HEK293 (cell line): ENCODE results near the gene KAT5.

ENCODE experiments used
- CTCF ChIA-PET: fragments of 350-600 bp; formaldehyde crosslinking; extraction: SDS; loops from one replicate; lab custom pipeline; 2021; ENCODE audit warnings: antibody characterized with exemption; lab: Yijun Ruan, JAX
- POLR2A ChIA-PET: fragments of 300-600 bp; formaldehyde crosslinking; extraction: SDS; loops from one replicate; lab custom pipeline; 2020; ENCODE audit warnings: antibody characterized with exemption, inconsistent platforms; lab: Yijun Ruan, JAX
- H3K27ac ChIP-seq: fragments of 200-500 bp; sonication (Bioruptor generic); 2 replicates; pipeline ENCODE4 v1.5.1; 2014; ENCODE audit warnings: low read depth, low read length, control low read depth, inconsistent platforms; ENCODE audit errors: extremely low read depth
- H3K36me3 ChIP-seq, 2 experiments: fragments of 200-500 bp in 1 of 2; sonication (Bioruptor generic) in 1 of 2; 1 replicate in 1 of 2; 2 replicates in 1 of 2; pipeline ENCODE4 v1.5.1; 2014 to 2017; ENCODE audit warnings: inconsistent platforms in 2 of 2, low read length in 2 of 2; ENCODE audit not compliant: control insufficient read depth in 2 of 2, insufficient read depth in 1 of 2
- H3K4me1 ChIP-seq: fragments of 200-500 bp; sonication (Bioruptor generic); 2 replicates; pipeline ENCODE4 v1.5.1; 2014; ENCODE audit warnings: mild to moderate bottlenecking, low read length, inconsistent platforms; ENCODE audit not compliant: control insufficient read depth, insufficient read depth
- H3K4me3 ChIP-seq: 2 replicates; pipeline ENCODE4 v1.5.1; 2011; ENCODE audit warnings: low read depth, mild to moderate bottlenecking, control low read depth, low read length, moderate library complexity
- H3K9me3 ChIP-seq: fragments of 200-500 bp; sonication (Bioruptor generic); 2 replicates; pipeline ENCODE4 v1.5.1; 2014; ENCODE audit warnings: low read depth, low read length, inconsistent platforms; ENCODE audit not compliant: control insufficient read depth, insufficient read depth
- GLIS1 ChIP-seq: fragments of 450-650 bp; formaldehyde crosslinking; IDR thresholded peaks from 2 replicates; pipeline ENCODE4 v1.5.1; 2016; ENCODE audit warnings: missing biosample characterization, missing genetic modification characterization
- KLF9 ChIP-seq: fragments of 450-650 bp; formaldehyde crosslinking; IDR thresholded peaks from 2 replicates; pipeline ENCODE4 v1.5.1; 2016; ENCODE audit warnings: missing biosample characterization, missing genetic modification characterization, low read depth
- PRDM2 ChIP-seq: fragments of 450-650 bp; formaldehyde crosslinking; IDR thresholded peaks from 2 replicates; pipeline ENCODE4 v1.5.1; 2016; ENCODE audit warnings: missing biosample characterization, missing genetic modification characterization, borderline replicate concordance
- ZFP3 ChIP-seq: fragments of 450-650 bp; formaldehyde crosslinking; IDR thresholded peaks from 2 replicates; pipeline ENCODE4 v1.5.1; 2016; ENCODE audit warnings: low read depth, missing biosample characterization, missing genetic modification characterization
- ZNF132 ChIP-seq: fragments of 450-650 bp; formaldehyde crosslinking; IDR thresholded peaks from 2 replicates; pipeline ENCODE4 v1.5.1; 2017; ENCODE audit warnings: missing biosample characterization, missing genetic modification characterization, borderline replicate concordance
- ZNF146 ChIP-seq: fragments of 450-650 bp; formaldehyde crosslinking; IDR thresholded peaks from 2 replicates; pipeline ENCODE4 v1.5.1; 2016; ENCODE audit warnings: missing biosample characterization, missing genetic modification characterization
- ZNF157 ChIP-seq: fragments of 450-650 bp; formaldehyde crosslinking; IDR thresholded peaks from 2 replicates; pipeline ENCODE4 v1.5.1; 2016; ENCODE audit warnings: missing biosample characterization, missing genetic modification characterization
- ZNF354C ChIP-seq: fragments of 450-650 bp; formaldehyde crosslinking; IDR thresholded peaks from 2 replicates; pipeline ENCODE4 v1.5.1; 2016; ENCODE audit warnings: missing biosample characterization, missing genetic modification characterization, low read depth, borderline replicate concordance
- ZNF518A ChIP-seq: fragments of 450-650 bp; formaldehyde crosslinking; conservative IDR thresholded peaks from 2 replicates; pipeline ENCODE4 v1.5.1; 2016; ENCODE audit warnings: low read depth, missing biosample characterization, missing genetic modification characterization

The KAT5 gene

GRCh38 chr11:65717906-65718305 is 5.9 kb downstream of the KAT5 start:
- TF ChIP-seq ZNF146: no peak
- TF ChIP-seq KLF9 (tag by site-specific recombination): no peak
- no peak for TF ChIP-seq ZNF132 (tag by site-specific recombination)
- TF ChIP-seq GLIS1 (tag by site-specific recombination): no peak
- TF ChIP-seq PRDM2 (tag by site-specific recombination): no peak
- TF ChIP-seq ZNF354C (tag by site-specific recombination): no peak
- H3K27ac ChIP-seq: no peak overlapping the region
- no peak overlapping the region for H3K4me3 ChIP-seq
- ChIA-PET CTCF (interaction anchor here (0.6 to 0.7 kb wide), 2 partner anchors 20 to 167 kb away, joined by 3 read pairs; no protein-coding TSS in a partner anchor), POLR2A (interaction anchor here (0.8 to 1.2 kb wide), 3 partner anchors 142 to 334 kb away, joined by 3 to 4 read pairs (median 3); partner anchors contain the start of genes MUS81 and SF3B2)
- H3K4me1 ChIP-seq: no peaks in the 10 kb centered on the region
- peaks cover 5 to 71% of the 10 kb centered on the region in 2 experiments; a peak in 2 of 3 replicates for H3K36me3 ChIP-seq
- H3K9me3 ChIP-seq: no peaks in the 10 kb centered on the region

- no peaks in the 10 kb centered on the region for H3K9me3 ChIP-seq
- no peak overlapping the region for H3K4me3 ChIP-seq
- H3K36me3 ChIP-seq: peaks cover 5 to 65% of the 10 kb centered on the region in 2 experiments; a peak in 2 of 3 replicates
- CTCF ChIA-PET: interaction anchor here (2.2 kb wide), 2 partner anchors 52 to 100 kb away, joined by 9 to 17 read pairs; no protein-coding TSS in a partner anchor
- no peaks in the 10 kb centered on the region for H3K4me1 ChIP-seq
- no peak for TF ChIP-seq ZNF157 (tag by site-specific recombination)
- TF ChIP-seq ZFP3 (tag by site-specific recombination): no peak
- TF ChIP-seq ZNF518A: no peak
- TF ChIP-seq, all 188 proteins: peak for 0
- no peak overlapping the region for H3K27ac ChIP-seq
- POLR2A ChIA-PET: interaction anchor here (1.5 to 2.5 kb wide), 2 partner anchors 133 to 142 kb away, joined by 5 to 21 read pairs; partner anchors contain the start of gene MUS81
Observed at GRCh38 chr11:65718531-65718930, 6.5 kb downstream of the KAT5 start.
